Measurements from ENCODE around the gene NCAM1.

NCAM1 gene

DNA sequence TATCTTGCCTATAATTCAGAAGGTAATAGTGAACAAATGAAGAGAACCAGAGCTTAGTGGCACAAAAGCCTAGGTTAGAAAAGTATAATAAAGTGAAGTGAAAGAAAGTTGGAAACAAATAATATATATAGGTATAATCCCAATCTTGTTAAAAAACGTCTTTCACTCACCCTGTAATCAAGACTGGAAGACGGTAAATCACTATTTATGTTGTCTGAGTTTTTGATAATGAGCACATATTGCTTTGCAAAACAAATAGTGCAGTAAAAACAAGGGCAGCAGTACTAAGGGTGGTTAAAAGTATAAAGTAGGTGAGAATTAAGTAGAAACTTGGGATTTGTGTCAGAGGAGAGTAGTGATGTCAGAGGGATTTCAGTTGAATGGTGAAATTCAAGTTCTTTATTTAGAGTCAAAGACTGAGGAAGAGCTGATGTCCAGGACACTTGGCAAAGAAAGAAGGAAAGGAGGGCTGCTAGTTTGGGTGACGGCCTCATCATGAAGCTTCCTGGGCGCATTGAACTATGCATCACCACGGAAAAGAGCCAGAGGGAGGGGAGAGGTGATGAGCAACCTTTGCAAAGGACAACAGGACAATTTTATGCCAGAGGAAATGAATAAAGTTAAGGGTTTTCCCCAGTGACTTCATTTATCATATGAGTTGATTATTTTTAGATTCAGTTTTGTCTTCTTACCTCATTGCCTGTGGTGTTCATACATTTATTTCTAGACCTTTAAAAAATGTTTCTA, 11.4 kb downstream of the NCAM1 start:
- H3K4me3 ChIP-seq (ENCODE audit: low read depth, low read length): no peak overlapping the region
- DNase-seq: no peak
- no peaks in the 10 kb centered on the region for H3K36me3 ChIP-seq
- H3K27me3 ChIP-seq: no peaks in the 10 kb centered on the region
- H3K4me1 ChIP-seq: peaks cover 60% of the 10 kb centered on the region
- H3K9me3 ChIP-seq: no peaks in the 10 kb centered on the region
- TF ChIP-seq, protein P1, sequence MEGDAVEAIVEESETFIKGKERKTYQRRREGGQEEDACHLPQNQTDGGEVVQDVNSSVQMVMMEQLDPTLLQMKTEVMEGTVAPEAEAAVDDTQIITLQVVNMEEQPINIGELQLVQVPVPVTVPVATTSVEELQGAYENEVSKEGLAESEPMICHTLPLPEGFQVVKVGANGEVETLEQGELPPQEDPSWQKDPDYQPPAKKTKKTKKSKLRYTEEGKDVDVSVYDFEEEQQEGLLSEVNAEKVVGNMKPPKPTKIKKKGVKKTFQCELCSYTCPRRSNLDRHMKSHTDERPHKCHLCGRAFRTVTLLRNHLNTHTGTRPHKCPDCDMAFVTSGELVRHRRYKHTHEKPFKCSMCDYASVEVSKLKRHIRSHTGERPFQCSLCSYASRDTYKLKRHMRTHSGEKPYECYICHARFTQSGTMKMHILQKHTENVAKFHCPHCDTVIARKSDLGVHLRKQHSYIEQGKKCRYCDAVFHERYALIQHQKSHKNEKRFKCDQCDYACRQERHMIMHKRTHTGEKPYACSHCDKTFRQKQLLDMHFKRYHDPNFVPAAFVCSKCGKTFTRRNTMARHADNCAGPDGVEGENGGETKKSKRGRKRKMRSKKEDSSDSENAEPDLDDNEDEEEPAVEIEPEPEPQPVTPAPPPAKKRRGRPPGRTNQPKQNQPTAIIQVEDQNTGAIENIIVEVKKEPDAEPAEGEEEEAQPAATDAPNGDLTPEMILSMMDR (IDR thresholded peaks at IDR 0.05; ENCODE audit: low read depth, low read length): no peak

DNA sequence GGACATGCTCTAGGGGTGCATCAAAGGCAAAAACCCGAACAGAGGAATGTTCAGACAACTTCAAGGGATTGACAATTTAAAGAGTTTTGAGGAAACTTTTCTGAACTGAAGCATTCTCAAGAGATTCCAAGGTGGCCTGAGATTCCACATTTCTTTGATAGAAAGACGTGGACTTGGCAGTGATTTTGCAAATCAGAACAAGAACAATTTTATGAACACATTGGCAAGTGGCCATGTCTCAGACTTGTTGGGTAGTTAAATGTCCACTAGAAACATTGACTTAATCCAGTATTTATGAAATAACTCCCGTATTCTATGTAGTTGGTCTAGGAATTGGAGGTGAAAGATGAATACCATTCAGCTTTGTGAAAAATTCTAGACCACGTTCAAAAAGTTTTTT, 13.8 kb downstream of the NCAM1 start:
- Histone ChIP-seq H3K36me3 (no peaks in the 10 kb centered on the region), H3K9me3 (no peaks in the 10 kb centered on the region), H3K4me3 (ENCODE audit: low read depth, low read length) (no peak overlapping the region), H3K4me1 (peaks cover 53% of the 10 kb centered on the region), H3K27me3 (no peaks in the 10 kb centered on the region)
- no peak for DNase-seq
- TF ChIP-seq, protein P1 (IDR thresholded peaks at IDR 0.05; ENCODE audit: low read depth, low read length): no peak

DNA sequence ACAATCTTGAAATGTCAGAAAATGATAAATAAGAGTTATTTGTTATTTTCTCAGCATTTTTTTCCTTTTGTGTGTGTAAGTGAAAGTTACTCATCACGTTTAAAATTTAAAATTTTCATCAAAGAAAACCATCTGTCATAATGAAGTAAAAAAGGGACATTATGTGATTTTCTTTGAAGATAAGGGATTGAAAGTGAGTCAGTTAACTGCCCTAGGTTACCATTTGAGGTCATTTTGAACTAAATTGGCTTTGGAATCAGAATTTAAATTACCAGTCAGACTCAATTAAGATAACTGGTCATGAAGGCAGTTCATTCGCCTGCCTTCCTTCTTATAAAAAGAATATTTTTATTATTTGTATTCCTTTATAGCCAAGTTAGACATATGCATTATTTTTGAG, 14.3 kb downstream of the NCAM1 start:
- no peak overlapping the region for H3K4me3 ChIP-seq (ENCODE audit: low read depth, low read length)
- H3K9me3 ChIP-seq: no peaks in the 10 kb centered on the region
- H3K36me3 ChIP-seq: no peaks in the 10 kb centered on the region
- no peaks in the 10 kb centered on the region for H3K27me3 ChIP-seq
- peaks cover 53% of the 10 kb centered on the region for H3K4me1 ChIP-seq
- no peak for DNase-seq
- TF ChIP-seq, protein P1 (IDR thresholded peaks at IDR 0.05; ENCODE audit: low read depth, low read length): no peak

DNA sequence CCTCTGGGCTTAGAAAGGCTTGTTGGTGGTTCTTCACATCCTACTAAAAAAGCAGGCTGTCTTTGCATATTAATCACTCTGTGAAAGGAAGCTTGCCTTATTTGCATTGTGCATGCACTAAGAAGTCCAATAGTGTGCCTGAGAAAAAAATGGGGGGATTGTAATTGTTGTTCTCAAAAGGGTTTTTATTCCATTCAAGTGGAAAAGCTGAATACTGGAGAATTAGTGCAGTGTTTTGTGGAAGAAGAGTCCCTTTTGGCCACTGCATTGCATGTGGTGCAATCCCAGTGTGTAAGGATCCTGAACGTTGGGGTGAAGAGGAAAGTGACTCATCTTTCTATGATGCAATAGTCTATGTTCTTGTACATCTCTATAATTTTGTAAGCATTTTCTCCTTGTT, 16.5 kb downstream of the NCAM1 start:
- TF ChIP-seq, protein P1 (IDR thresholded peaks at IDR 0.05; ENCODE audit: low read depth, low read length): no peak
- no peak for DNase-seq
- Histone ChIP-seq H3K4me3 (ENCODE audit: low read depth, low read length) (no peak overlapping the region), H3K27me3 (no peaks in the 10 kb centered on the region), H3K4me1 (peaks cover 53% of the 10 kb centered on the region), H3K36me3 (no peaks in the 10 kb centered on the region), H3K9me3 (no peaks in the 10 kb centered on the region)

DNA sequence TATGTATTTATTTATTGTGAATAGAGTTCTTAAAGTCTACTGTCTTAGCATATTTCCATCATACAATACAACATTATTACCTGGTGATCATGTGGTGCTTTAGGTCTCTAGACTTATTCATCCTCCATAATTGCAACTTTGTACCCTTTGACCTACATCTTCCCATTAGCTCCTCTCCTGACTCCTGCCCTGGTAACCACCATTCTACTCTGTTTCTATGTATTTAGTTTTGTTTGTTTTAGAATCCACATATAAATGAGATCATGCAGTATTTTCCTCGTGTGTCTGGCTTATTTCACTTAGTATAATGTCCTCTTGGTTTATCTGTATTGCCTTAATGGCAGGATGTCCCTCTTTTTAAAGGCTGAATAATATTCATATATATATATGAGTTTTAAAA, 22.7 kb downstream of the NCAM1 start:
- no peak for DNase-seq
- Histone ChIP-seq H3K36me3 (no peaks in the 10 kb centered on the region), H3K4me3 (ENCODE audit: low read depth, low read length) (no peak overlapping the region)

DNA sequence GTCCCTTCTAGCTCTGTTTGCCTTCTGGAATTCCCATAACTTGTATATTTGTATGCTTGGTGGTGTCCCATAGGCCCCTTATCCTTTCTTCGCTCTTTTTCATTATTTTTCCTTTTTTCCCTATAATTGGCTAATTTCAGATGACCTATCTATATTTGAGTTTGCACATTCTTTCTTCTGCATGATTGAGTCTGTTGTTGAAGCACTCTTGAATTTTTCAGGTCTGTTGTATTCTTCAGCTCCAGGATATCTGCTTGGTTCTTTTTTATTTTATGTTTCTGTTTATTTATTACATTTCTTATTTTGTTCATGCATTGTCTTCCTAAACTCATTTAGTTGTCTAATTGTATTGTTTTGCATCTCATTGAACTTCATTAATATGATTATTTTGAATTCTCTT, 28.0 kb downstream of the NCAM1 start:
- DNase-seq: no peak
- Histone ChIP-seq H3K36me3 (peaks cover 5% of the 10 kb centered on the region; the same call in 1 of the 2 replicates), H3K4me3 (ENCODE audit: low read depth, low read length) (no peak overlapping the region), H3K27me3 (no peaks in the 10 kb centered on the region), H3K4me1 (no peaks in the 10 kb centered on the region), H3K9me3 (peaks cover 6% of the 10 kb centered on the region)
- TF ChIP-seq, protein P1 (IDR thresholded peaks at IDR 0.05; ENCODE audit: low read depth, low read length): no peak

More for the DNA sequence above, 22.7 kb downstream of the NCAM1 start:
- H3K27me3 ChIP-seq: no peaks in the 10 kb centered on the region
- TF ChIP-seq, protein P1 (IDR thresholded peaks at IDR 0.05; ENCODE audit: low read depth, low read length): no peak
- peaks cover 15% of the 10 kb centered on the region for H3K4me1 ChIP-seq
- peaks cover 3% of the 10 kb centered on the region; the same call in 1 of the 2 replicates for H3K9me3 ChIP-seq

Measured in BE2C (cell line).